ENCODE measurements around the gene ZNF646. TPM values are rescaled to one million over a fixed set of nuclear protein-coding genes. Genes with fewer than 3 reads are reported as not detected.

The ZNF646 gene
- total and polyA plus RNA-seq, 4 donors: 0.89 to 9.6 (median 4.0) TPM

GRCh38 chr16:31080756-31081419 is 6.7 kb downstream of the ZNF646 start:
- Histone ChIP-seq H3K9ac (ENCODE audit: low read depth in 1 of 2, low read length in 2 of 2) (no peak overlapping the region), H3K36me3 (ENCODE audit: control insufficient read depth in 4 of 4, insufficient read depth in 3 of 4, low read depth in 1 of 4, low read length in 3 of 4) (peaks cover 8 to 64% (median 28%) of the 10 kb centered on the region in 4 donors), H3K27ac (ENCODE audit: low read depth in 1 of 2, low read length in 2 of 2) (no peak overlapping the region), H3K27me3 (ENCODE audit: control insufficient read depth in 4 of 4, insufficient read depth in 4 of 4, low read length in 3 of 4) (no peaks in the 10 kb centered on the region), H3K9me3 (ENCODE audit: control insufficient read depth in 4 of 4, low read length in 3 of 4) (no peaks in the 10 kb centered on the region), H3K4me1 (ENCODE audit: control insufficient read depth in 4 of 4, insufficient read depth in 4 of 4, low read length in 3 of 4) (no peaks in the 10 kb centered on the region), H3K4me3 (ENCODE audit: low read depth in 1 of 3, low read length in 3 of 3) (no peak overlapping the region)
- no peak for DNase-seq (ENCODE audit: low spot score)
- WGBS: 91% methylated on average over 13 of the region's 13 CpGs
- TF ChIP-seq HNF4A (conservative IDR thresholded peaks at IDR 0.05): no peak
- TF ChIP-seq YY1 (IDR thresholded peaks at IDR 0.05): no peak
- no peak for TF ChIP-seq REST (IDR thresholded peaks at IDR 0.05)
- TF ChIP-seq, protein P1, sequence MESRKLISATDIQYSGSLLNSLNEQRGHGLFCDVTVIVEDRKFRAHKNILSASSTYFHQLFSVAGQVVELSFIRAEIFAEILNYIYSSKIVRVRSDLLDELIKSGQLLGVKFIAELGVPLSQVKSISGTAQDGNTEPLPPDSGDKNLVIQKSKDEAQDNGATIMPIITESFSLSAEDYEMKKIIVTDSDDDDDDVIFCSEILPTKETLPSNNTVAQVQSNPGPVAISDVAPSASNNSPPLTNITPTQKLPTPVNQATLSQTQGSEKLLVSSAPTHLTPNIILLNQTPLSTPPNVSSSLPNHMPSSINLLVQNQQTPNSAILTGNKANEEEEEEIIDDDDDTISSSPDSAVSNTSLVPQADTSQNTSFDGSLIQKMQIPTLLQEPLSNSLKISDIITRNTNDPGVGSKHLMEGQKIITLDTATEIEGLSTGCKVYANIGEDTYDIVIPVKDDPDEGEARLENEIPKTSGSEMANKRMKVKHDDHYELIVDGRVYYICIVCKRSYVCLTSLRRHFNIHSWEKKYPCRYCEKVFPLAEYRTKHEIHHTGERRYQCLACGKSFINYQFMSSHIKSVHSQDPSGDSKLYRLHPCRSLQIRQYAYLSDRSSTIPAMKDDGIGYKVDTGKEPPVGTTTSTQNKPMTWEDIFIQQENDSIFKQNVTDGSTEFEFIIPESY (IDR thresholded peaks at IDR 0.05): no peak
- TF ChIP-seq, protein P2, sequence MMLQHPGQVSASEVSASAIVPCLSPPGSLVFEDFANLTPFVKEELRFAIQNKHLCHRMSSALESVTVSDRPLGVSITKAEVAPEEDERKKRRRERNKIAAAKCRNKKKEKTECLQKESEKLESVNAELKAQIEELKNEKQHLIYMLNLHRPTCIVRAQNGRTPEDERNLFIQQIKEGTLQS (IDR thresholded peaks at IDR 0.05): no peak
- no peak for TF ChIP-seq MAX (IDR thresholded peaks at IDR 0.05)
- TF ChIP-seq FOXA1 (IDR thresholded peaks at IDR 0.05): no peak
- TF ChIP-seq NR2F2 (IDR thresholded peaks at IDR 0.05): no peak
- no peak for TF ChIP-seq TAF1 (conservative IDR thresholded peaks at IDR 0.05)
- no peak for TF ChIP-seq RXRA (IDR thresholded peaks at IDR 0.05)
- TF ChIP-seq FOXA2 (IDR thresholded peaks at IDR 0.05): no peak
- no peak for TF ChIP-seq CTCF (IDR thresholded peaks at IDR 0.05; ENCODE audit: low read depth, low read length, missing input control)
- no peak for TF ChIP-seq HNF4G (IDR thresholded peaks at IDR 0.05)
- TF ChIP-seq EGR1 (IDR thresholded peaks at IDR 0.05; ENCODE audit: low read depth in 2 of 2): no peak
- TF ChIP-seq SP1 (IDR thresholded peaks at IDR 0.05): no peak
- no peak for TF ChIP-seq GABPA (IDR thresholded peaks at IDR 0.05 in 1 of 2, conservative IDR thresholded peaks at IDR 0.05 in 1 of 2)
- no peak for TF ChIP-seq RAD21 (IDR thresholded peaks at IDR 0.05)
- TF ChIP-seq JUND (IDR thresholded peaks at IDR 0.05): no peak

Data from liver (tissue), 9 donors.